Uterus (tissue), 2 donors: ENCODE data around the gene ZNF469.

Source experiments
- POLR2A ChIP-seq, 2 donors: fragments of 450-650 bp; IDR thresholded peaks; one replicate each; pipeline ENCODE4 v1.6.1; 2016; ENCODE audit warnings: antibody characterized with exemption in 2 of 2, mild to moderate bottlenecking in 1 of 2, moderate library complexity in 1 of 2
- TF ChIP-seq, protein P1 (sequence below), 4 experiments: fragments of 200-600 bp in 2 of 4; fragments of 450-650 bp in 2 of 4; sonication (generic) in 2 of 4; IDR thresholded peaks; one replicate each; pipeline ENCODE4 v1.5.1; 2016 to 2019; ENCODE audit warnings: antibody characterized with exemption in 4 of 4, mild to moderate bottlenecking in 2 of 4, moderate library complexity in 1 of 4

DNA sequence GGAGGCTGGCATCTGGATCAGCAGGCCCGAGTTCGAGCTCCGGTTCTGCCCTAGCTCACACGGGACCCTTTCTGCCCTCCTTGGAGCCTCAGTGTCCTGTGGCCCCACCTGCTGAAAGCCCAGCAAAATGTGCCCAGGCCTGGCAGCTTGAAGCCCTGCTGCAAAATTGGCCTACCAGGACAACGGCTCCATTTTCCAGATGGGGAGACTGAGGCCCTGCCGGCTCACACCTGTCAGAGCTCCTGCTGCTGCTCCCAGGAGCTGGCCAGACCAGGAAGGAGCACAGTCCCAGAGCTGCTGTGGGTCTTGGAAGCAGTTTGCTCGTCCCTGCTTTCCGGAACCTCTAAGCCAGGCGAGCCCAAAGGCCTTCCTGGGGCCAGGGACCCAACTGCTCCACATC, 17.4 kb downstream of the ZNF469 start:
- TF ChIP-seq, protein P1, sequence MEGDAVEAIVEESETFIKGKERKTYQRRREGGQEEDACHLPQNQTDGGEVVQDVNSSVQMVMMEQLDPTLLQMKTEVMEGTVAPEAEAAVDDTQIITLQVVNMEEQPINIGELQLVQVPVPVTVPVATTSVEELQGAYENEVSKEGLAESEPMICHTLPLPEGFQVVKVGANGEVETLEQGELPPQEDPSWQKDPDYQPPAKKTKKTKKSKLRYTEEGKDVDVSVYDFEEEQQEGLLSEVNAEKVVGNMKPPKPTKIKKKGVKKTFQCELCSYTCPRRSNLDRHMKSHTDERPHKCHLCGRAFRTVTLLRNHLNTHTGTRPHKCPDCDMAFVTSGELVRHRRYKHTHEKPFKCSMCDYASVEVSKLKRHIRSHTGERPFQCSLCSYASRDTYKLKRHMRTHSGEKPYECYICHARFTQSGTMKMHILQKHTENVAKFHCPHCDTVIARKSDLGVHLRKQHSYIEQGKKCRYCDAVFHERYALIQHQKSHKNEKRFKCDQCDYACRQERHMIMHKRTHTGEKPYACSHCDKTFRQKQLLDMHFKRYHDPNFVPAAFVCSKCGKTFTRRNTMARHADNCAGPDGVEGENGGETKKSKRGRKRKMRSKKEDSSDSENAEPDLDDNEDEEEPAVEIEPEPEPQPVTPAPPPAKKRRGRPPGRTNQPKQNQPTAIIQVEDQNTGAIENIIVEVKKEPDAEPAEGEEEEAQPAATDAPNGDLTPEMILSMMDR (IDR thresholded peaks at IDR 0.05) = no peak
- TF ChIP-seq POLR2A (IDR thresholded peaks at IDR 0.05) = no peak
